HG03521 (cell line): ENCODE results near the gene FUT2.
A peak's percentile ranks its signal among the peaks of the same experiment; 100 is the strongest.
"Not testable (repeated sequence)": the region's sequence is repeated elsewhere in the genome, so short reads cannot be mapped to it uniquely, and the experiment has no call there.

ENCODE experiments used
- ATAC-seq: cut with Tn5 transposase; IDR thresholded peaks from one replicate; pipeline ENCODE4 v1.9.1; 2021; ENCODE audit warnings: mild to moderate bottlenecking, moderate library complexity; ENCODE audit not compliant: unreplicated experiment

Gene FUT2

GRCh38 chr19:48698046-48698445 is 2.3 kb downstream of the FUT2 start:
- ATAC-seq = no peak

- ATAC-seq = no peak
These were observed 6.9 kb downstream of the FUT2 start for GRCh38 chr19:48702701-48703100.

GRCh38 chr19:48703316-48703715 is 7.5 kb downstream of the FUT2 start:
- no peak for ATAC-seq

GRCh38 chr19:48705431-48705830 is 9.7 kb downstream of the FUT2 start:
- no peak for ATAC-seq

GRCh38 chr19:48708471-48708870 is 12.7 kb downstream of the FUT2 start:
- ATAC-seq = no peak

GRCh38 chr19:48711106-48711662 is 15.4 kb downstream of the FUT2 start:
- no peak for ATAC-seq

GRCh38 chr19:48713041-48713863 is 17.5 kb downstream of the FUT2 start:
- no peak for ATAC-seq

- peak; percentile 90 for ATAC-seq
These were observed 18.3 kb downstream of the FUT2 start for GRCh38 chr19:48713864-48714755.

GRCh38 chr19:48714759-48715675 is 19.2 kb downstream of the FUT2 start:
- no peak for ATAC-seq

GRCh38 chr19:48715681-48716171 is 20.0 kb downstream of the FUT2 start:
- ATAC-seq = no peak

GRCh38 chr19:48716562-48717291 is 21.0 kb downstream of the FUT2 start:
- no peak for ATAC-seq

GRCh38 chr19:48718106-48718505 is 22.3 kb downstream of the FUT2 start:
- not testable (repeated sequence) for ATAC-seq

- no peak for ATAC-seq
These were observed 23.0 kb downstream of the FUT2 start for GRCh38 chr19:48718711-48719231.

GRCh38 chr19:48719263-48720171 is 23.7 kb downstream of the FUT2 start, which contains the start of gene MAMSTR:
Gene MAMSTR, minus strand, starts transcription at chr19:48719725. Its CDS starts 694 bp downstream, at chr19:48719031.
- no peak for ATAC-seq

GRCh38 chr19:48720251-48720612 is 24.5 kb downstream of the FUT2 start:
- no peak for ATAC-seq

- peak; percentile 73 for ATAC-seq
These were observed 25.0 kb downstream of the FUT2 start for GRCh38 chr19:48720613-48721296.

GRCh38 chr19:48722196-48722708 is 26.5 kb downstream of the FUT2 start:
- no peak for ATAC-seq
